Aorta (tissue), 5 donors: ENCODE results near the gene PRPF6. TPM values are rescaled to one million over a fixed set of nuclear protein-coding genes. Genes with fewer than 3 reads are reported as not detected.

Experiments used
- ATAC-seq: fragments of 200-7000 bp; cut with Tn5 transposase; one replicate; pipeline ENCODE4 v1.9.1; 2022; ENCODE audit warnings: moderate library complexity; ENCODE audit not compliant: low FRiP score
- DNase-seq, 2 donors: peaks; one replicate each; pipeline ENCODE4 v3.0.0-alpha.2; 2020
- H3K27ac ChIP-seq, 2 donors: one replicate each; pipeline ENCODE4 v1.5.1; 2013; ENCODE audit warnings: low read length in 2 of 2, mild to moderate bottlenecking in 2 of 2, moderate library complexity in 2 of 2, control low read depth in 1 of 2, inconsistent platforms in 1 of 2, low read depth in 1 of 2
- H3K27me3 ChIP-seq, 2 donors: one replicate each; pipeline ENCODE4 v1.6.1; 2013; ENCODE audit warnings: control low read depth in 1 of 2, low read length in 1 of 2, mild to moderate bottlenecking in 1 of 2, moderate library complexity in 1 of 2; ENCODE audit not compliant: insufficient read depth in 2 of 2, control insufficient read depth in 1 of 2
- H3K36me3 ChIP-seq, 2 donors: one replicate each; pipeline ENCODE4 v1.6.1; 2013; ENCODE audit warnings: control low read depth in 1 of 2, low read length in 1 of 2, mild to moderate bottlenecking in 1 of 2; ENCODE audit not compliant: insufficient read depth in 2 of 2, control insufficient read depth in 1 of 2
- H3K4me1 ChIP-seq, 2 donors: one replicate each; pipeline ENCODE4 v1.6.1; 2013; ENCODE audit warnings: low read length in 2 of 2, control low read depth in 1 of 2, mild to moderate bottlenecking in 1 of 2, moderate library complexity in 1 of 2; ENCODE audit not compliant: insufficient read depth in 2 of 2, control insufficient read depth in 1 of 2
- H3K4me3 ChIP-seq, 2 donors: one replicate each; pipeline ENCODE4 v1.5.1; 2013; ENCODE audit warnings: low read length in 2 of 2, control low read depth in 1 of 2, mild to moderate bottlenecking in 1 of 2
- H3K9me3 ChIP-seq: one replicate; pipeline ENCODE4 v1.6.1; 2013; ENCODE audit warnings: mild to moderate bottlenecking, low read length; ENCODE audit not compliant: control insufficient read depth
- WGBS, 2 donors: extraction: QIAGEN DNeasy Blood & Tissue Kit; methylation state at CpG; one replicate each; pipeline ENCODE4 v1.1.7; 2013; 5-methylcytosine and 5-hydroxymethylcytosine counted together
- intact Hi-C, 2 donors: fragments of 100-400 bp; cut with DNase I; formaldehyde crosslinking; loops; one replicate each; pipeline versions ENCODE4 v1.14.2 to v1.15.0; 2022
- polyA plus RNA-seq, 2 donors: library from polyadenylated mRNA; stranded (reverse); fragments of 200-250 nt; gene quantifications; one replicate each; pipeline ENCODE4 v1.2.3, GENCODE V29; 2013
- total RNA-seq, 2 donors: library from RNA; stranded (reverse); fragmentation: NEBNext Ultra II Directional; extraction: Animal tissue kit (Norgen Biotek cat#: 25700); gene quantifications; one replicate each; pipeline ENCODE4 v1.2.1, GENCODE V29; 2021
- donor health status: healthy with polysubstance abuse.
- donor health status: Bipolar disorder and iron deficiency.
- donor health status: DM: no; HTN: no; CAD: no.
- donor health status: DM: no; HTN: no; CAD: no.
- donor health status: DM: yes; HTN: yes; CAD: no.

PRPF6 gene
- total and polyA plus RNA-seq, 4 donors: 20.9 to 59.1 (median 51.8) TPM

DNA sequence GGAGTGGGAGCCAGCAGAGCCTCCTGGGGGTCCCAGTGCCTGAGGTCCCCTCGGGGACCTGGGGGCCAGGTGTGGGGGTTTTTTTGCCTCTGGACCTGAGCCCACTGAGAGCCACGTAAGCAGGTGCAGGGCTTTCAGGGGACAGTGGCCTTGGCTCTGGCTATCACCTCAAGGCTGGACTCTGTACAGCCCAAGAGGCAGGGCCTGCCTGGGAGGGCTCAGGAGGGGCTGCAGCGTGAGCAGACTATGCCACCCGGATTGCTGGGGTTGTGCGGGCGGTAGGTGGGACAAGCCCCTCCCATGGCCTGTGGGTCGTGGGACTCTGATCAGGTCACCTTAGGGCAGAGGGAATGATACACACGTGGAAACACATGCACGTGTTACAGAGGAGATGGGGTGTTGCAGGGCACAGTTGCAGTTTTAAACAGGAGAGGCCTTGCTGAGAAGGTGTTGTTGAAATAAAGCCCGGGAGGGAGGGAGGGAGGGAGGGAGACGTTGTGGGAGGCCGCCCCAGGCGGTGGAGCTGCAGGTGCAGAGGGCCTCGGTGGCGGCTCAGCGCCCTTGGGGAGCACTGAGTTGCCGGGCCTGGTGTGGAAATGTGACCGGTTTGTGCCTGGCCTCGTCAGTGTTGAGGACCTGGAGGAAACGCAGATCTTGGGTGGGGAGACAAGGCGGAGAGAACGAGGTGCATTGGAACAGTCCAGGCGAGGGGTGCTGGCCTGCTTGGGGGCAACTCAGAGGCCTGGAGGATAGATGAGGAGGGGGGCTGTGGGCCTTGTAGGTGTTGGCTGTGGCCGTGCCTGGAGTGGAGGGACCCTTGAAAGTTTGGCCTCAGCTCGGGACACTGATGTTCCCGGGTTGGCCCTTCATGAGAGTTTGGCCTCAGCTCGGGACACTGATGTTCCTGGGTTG is 84.4 kb downstream of the PRPF6 start:
- Histone ChIP-seq H3K27me3 (no peaks in the 10 kb centered on the region), H3K4me3 (no peak overlapping the region), H3K36me3 (no peaks in the 10 kb centered on the region), H3K9me3 (no peaks in the 10 kb centered on the region), H3K4me1 (no peaks in the 10 kb centered on the region), H3K27ac (no peak overlapping the region)
- DNase-seq (no peak), ATAC-seq (no peak)
- intact Hi-C loops: no loop called here
- 63 to 65% methylated on average over 27 of the region's 27 CpGs for WGBS, 2 donors

- intact Hi-C loops: no loop called here
- no peak for ATAC-seq
- 61 to 63% methylated on average over 5 of the region's 5 CpGs for WGBS, 2 donors
- no peaks in the 10 kb centered on the region for H3K27me3 ChIP-seq
- H3K9me3 ChIP-seq: no peaks in the 10 kb centered on the region
- H3K27ac ChIP-seq: no peak overlapping the region
- no peaks in the 10 kb centered on the region for H3K36me3 ChIP-seq
- no peak for DNase-seq
- H3K4me1 ChIP-seq: no peaks in the 10 kb centered on the region
- no peak overlapping the region for H3K4me3 ChIP-seq
These were observed 85.0 kb downstream of the PRPF6 start for GRCh38 chr20:64065974-64066343.

DNA sequence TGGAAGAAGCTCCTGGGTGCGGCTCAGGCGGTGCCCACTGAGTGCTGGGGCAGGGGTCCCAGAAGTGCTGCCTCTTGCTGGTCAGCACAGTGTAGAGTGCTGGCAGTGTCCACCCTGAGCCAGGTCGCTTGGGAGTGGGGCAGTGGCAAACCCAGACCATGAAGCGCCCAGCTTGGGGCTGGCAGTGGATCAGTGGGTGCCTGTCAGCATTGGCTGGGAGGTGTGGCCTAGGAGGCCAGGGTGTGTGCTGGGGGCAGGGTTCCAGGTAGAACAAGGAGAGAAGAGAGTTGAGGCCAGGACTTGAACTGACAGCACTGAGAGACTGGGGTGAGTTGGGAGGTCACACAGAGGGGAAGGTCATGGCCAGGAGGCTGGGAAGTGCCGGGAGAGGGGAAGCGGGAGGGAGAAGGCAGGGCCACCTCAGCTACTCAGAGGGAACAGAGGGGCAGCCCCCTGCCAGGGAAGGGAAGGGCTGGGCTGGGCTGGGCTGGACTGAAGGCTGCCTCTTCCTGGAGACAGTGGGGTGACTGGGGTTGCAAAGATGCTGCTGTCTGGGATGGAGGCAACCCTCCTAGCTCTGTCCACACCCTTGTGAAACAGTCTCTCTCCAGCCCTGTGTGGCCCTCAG is 86.2 kb downstream of the PRPF6 start:
- no peak for ATAC-seq
- 84 to 90% methylated on average over 6 of the region's 6 CpGs for WGBS, 2 donors
- no peaks in the 10 kb centered on the region for H3K36me3 ChIP-seq
- no peaks in the 10 kb centered on the region for H3K27me3 ChIP-seq
- H3K4me1 ChIP-seq: no peaks in the 10 kb centered on the region
- no peak overlapping the region for H3K4me3 ChIP-seq
- no peak overlapping the region for H3K27ac ChIP-seq
- no peaks in the 10 kb centered on the region for H3K9me3 ChIP-seq
- no peak for DNase-seq
- intact Hi-C loops: no loop called here

DNA sequence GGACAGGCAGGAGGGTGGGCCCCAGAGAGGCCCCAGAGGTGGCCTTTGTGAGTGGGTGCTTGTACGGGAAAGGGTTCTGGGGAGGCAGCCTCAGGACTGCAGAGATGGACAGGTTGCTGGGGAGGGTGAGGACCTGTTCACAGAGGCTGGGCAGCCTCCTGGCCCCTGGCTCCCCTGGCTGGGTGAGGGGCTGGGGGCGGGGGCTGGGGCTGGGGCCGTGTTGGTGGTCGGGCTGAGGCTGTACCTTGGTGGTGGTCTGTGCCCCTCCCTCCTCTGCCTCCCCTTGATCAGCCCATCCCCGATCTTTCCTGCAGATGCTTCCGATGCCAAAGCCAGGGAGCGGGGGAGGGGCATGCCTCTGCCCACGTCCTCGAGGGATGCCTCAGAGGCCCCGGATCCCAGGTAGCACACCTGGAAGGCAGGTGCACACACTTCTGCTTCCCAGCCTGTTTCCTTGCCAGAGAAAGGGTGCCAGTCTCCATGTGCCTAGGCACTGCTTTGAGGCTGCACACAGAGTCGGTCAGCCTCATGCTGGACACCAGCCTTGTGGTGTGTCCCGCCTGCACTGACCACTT is 86.9 kb downstream of the PRPF6 start:
- Histone ChIP-seq H3K9me3 (no peaks in the 10 kb centered on the region), H3K27me3 (no peaks in the 10 kb centered on the region), H3K27ac (no peak overlapping the region), H3K4me1 (no peaks in the 10 kb centered on the region), H3K4me3 (no peak overlapping the region), H3K36me3 (no peaks in the 10 kb centered on the region)
- no peak for DNase-seq
- 75 to 77% methylated on average over 12 of the region's 12 CpGs for WGBS, 2 donors
- intact Hi-C loops: no loop called here
- no peak for ATAC-seq

DNA sequence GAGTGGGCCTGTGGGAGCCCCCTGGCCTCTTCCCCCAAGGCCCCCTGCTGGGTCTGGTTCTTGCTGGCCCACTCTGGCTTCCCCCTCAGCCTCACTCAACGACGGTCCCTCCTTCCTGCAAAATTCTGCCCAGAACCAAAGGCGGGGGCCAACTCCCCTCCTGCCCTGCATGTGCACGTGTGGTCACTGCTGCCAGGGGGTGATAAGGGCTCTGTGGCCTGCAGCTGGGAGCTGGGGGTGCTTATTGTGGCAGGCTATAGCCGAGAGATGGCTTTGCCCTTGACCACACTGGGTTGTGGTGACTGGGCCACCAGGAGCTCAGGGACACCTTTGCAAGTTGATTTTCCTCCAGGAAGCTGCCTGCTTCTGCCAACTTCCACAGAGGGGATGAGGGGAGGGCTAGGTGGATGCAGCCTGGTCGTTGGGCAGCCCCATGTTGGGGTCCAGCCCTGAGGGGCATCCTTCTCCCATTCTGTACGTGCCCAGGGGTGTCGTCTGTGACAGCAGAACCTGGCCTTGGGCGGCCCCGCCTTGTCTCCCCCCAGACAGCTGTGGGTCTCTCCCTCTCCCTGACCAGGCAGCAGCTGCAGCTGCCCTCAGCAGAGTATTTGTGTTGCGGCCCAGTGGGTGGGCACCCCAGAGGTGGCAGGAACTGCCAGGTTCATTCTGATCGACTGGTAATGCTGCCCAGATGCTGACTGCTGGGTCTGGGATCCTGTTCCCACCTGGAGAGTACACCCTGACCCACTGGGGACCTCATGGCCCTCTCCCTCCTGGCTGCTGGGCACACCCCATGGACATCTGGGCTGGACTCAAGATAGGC is 87.7 kb downstream of the PRPF6 start:
- no peaks in the 10 kb centered on the region for H3K27me3 ChIP-seq
- ATAC-seq (no peak), DNase-seq (no peak)
- H3K36me3 ChIP-seq: no peaks in the 10 kb centered on the region
- no peak overlapping the region for H3K27ac ChIP-seq
- intact Hi-C loops: no loop called here
- H3K4me3 ChIP-seq: no peak overlapping the region
- no peaks in the 10 kb centered on the region for H3K9me3 ChIP-seq
- WGBS, 2 donors: 78 to 81% methylated on average over 12 of the region's 12 CpGs
- no peaks in the 10 kb centered on the region for H3K4me1 ChIP-seq

GRCh38 chr20:64069209-64069613 is 88.3 kb downstream of the PRPF6 start:
- Histone ChIP-seq H3K27me3 (no peaks in the 10 kb centered on the region), H3K4me1 (no peaks in the 10 kb centered on the region), H3K36me3 (no peaks in the 10 kb centered on the region), H3K27ac (no peak overlapping the region), H3K9me3 (no peaks in the 10 kb centered on the region), H3K4me3 (no peak overlapping the region)
- ATAC-seq (no peak), DNase-seq (no peak)
- 89 to 92% methylated on average over 20 of the region's 20 CpGs for WGBS, 2 donors
- intact Hi-C loops: no loop called here

DNA sequence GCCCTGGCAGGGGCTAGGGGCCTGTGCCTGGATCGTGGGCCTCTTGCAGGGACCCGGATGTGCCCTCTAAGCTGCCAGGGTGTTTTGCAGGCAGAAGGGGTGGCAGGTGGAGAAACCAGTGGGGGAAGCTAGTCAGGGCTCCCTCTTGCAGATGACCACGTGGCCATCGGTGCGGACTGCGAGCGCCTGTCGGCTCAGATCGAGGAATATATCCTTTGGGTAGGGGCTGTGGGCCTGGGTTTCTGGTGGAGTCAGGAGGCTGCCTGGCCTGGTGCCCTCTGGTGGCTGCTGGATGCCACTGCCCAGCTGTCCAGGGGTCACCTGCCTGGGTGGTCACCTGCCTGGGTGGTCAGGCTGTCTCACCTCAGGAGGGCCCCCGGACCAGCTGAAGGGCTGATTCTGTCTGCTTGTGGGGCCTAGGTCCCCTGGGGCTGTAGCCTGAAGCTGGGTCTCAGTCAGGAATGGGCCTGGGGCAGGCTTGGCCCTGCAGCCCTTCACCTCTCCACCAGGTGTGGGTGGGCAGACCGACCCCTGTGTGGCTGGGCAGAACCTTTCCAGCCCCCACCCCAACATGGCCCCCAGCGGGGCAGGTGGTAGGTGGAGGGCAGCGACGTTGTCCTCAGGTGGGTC is 88.8 kb downstream of the PRPF6 start:
- DNase-seq (no peak), ATAC-seq (no peak)
- Histone ChIP-seq H3K4me1 (no peaks in the 10 kb centered on the region), H3K36me3 (no peaks in the 10 kb centered on the region), H3K27me3 (no peaks in the 10 kb centered on the region), H3K27ac (no peak overlapping the region), H3K4me3 (no peak overlapping the region), H3K9me3 (no peaks in the 10 kb centered on the region)
- 64 to 68% methylated on average over 13 to 14 of the region's 14 CpGs for WGBS, 2 donors
- intact Hi-C loops: no loop called here

DNA sequence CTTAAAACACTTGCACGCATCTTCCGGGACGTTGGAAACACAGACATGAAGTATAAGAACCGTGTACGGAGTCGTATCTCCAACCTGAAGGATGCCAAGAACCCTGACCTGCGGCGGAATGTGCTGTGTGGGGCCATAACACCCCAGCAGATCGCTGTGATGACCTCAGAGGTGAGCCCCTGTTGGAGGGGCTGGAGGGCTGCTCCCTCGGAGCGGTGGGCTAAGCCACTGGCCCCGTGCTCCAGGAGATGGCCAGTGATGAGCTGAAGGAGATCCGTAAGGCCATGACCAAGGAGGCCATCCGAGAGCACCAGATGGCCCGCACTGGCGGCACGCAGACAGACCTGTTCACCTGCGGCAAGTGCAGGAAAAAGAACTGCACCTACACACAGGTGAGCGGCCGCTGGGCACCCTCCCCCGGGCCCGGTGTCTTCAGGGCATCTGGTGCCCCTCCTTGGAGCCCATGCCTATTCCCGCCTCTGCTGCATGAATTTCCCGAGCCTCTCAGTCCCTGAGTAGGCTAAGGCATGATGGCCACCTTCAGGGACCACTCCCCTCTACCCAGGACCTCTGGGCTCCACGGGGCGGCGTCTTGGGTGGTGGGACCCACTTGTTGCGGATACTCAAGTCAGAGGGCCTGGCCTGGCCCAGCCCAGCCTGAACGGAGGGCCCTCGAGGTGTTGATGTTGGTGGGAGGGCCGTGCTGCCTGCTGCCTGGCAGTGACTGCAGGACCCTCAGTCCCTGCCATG is 89.5 kb downstream of the PRPF6 start:
- H3K27me3 ChIP-seq: no peaks in the 10 kb centered on the region
- H3K9me3 ChIP-seq: no peaks in the 10 kb centered on the region
- H3K4me3 ChIP-seq: no peak overlapping the region
- no peaks in the 10 kb centered on the region for H3K4me1 ChIP-seq
- WGBS, 2 donors: 92 to 93% methylated on average over 30 to 31 of the region's 31 CpGs
- DNase-seq (no peak), ATAC-seq (no peak)
- no peaks in the 10 kb centered on the region for H3K36me3 ChIP-seq
- intact Hi-C loops: no loop called here
- no peak overlapping the region for H3K27ac ChIP-seq
